GM21723 (cell line): Measurements from ENCODE around the gene TTYH1.
A peak's percentile ranks its signal among the peaks of the same experiment; 100 is the strongest.
"Not testable (repeated sequence)": the region's sequence is repeated elsewhere in the genome, so short reads cannot be mapped to it uniquely, and the experiment has no call there.

Experiments
- ATAC-seq: cut with Tn5 transposase; IDR thresholded peaks from one replicate; pipeline ENCODE4 v1.9.1; 2021; ENCODE audit warnings: mild to moderate bottlenecking, moderate library complexity; ENCODE audit not compliant: unreplicated experiment

The TTYH1 gene

GRCh38 chr19:54436628-54437252, 21.5 kb downstream of the TTYH1 start:
- ATAC-seq, result no peak

- ATAC-seq, result no peak
Measured at GRCh38 chr19:54439174-54439851, 24.0 kb downstream of the TTYH1 start.

GRCh38 chr19:54440641-54441040, 25.4 kb downstream of the TTYH1 start:
- no peak for ATAC-seq

- no peak for ATAC-seq
Measured at GRCh38 chr19:54444737-54445136, 29.5 kb downstream of the TTYH1 start.

- not testable (repeated sequence) for ATAC-seq
Measured at GRCh38 chr19:54446349-54446748, 31.1 kb downstream of the TTYH1 start.

- ATAC-seq, result peak; percentile 14
Measured at GRCh38 chr19:54448040-54448773, 32.9 kb downstream of the TTYH1 start.

- ATAC-seq, result peak; percentile 82
Measured at GRCh38 chr19:54448774-54449700, 33.8 kb downstream of the TTYH1 start, which contains the start of gene LENG8. TSS of gene LENG8 (plus strand) at chr19:54449199. CDS start at chr19:54451345, 2,146 bp downstream.

GRCh38 chr19:54449701-54450069, 34.4 kb downstream of the TTYH1 start:
- no peak for ATAC-seq

GRCh38 chr19:54451331-54451871, 36.1 kb downstream of the TTYH1 start:
- ATAC-seq, result no peak

- ATAC-seq, result no peak
Measured at GRCh38 chr19:54451997-54452396, 36.7 kb downstream of the TTYH1 start.

GRCh38 chr19:54452626-54453025, 37.4 kb downstream of the TTYH1 start:
- ATAC-seq, result no peak

GRCh38 chr19:54453921-54454780, 38.9 kb downstream of the TTYH1 start:
- ATAC-seq, result no peak

- no peak for ATAC-seq
Measured at GRCh38 chr19:54454781-54455675, 39.8 kb downstream of the TTYH1 start.

- no peak for ATAC-seq
Measured at GRCh38 chr19:54455786-54456422, 40.6 kb downstream of the TTYH1 start.

GRCh38 chr19:54456423-54457373, 41.4 kb downstream of the TTYH1 start:
- no peak for ATAC-seq

GRCh38 chr19:54457773-54458647, 42.7 kb downstream of the TTYH1 start:
- no peak for ATAC-seq
